ENCODE results near the gene FAHD2A.

FAHD2A gene

DNA sequence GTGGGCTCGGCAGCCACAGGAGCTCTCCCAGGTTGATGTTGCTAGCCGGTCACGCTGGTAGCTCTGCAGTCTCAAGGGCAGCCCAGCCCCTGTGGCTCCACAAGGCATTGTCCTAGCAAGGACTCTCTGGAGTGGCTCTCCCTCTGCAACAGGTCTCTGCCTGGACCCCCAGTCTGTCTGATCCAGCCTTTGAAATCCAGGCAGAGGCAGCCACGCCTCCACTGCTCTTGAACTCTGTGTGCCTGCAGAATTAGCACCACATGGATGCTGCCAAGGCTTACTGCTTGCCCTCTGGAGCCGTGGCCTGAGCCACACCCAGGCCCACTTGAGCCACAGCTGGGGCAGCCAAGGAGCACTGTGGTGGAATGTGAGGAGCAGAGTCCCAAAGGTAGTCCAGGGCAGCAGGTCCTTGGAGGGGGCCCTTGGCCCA, 43.0 kb upstream of the FAHD2A start:
- no peak overlapping the region for H3K27ac ChIP-seq (ENCODE audit: low read depth, low read length)
- H3K27me3 ChIP-seq (ENCODE audit: control insufficient read depth in 1 of 2, insufficient read depth in 2 of 2, low read length in 2 of 2), result no peaks in the 10 kb centered on the region
- H3K4me1 ChIP-seq (ENCODE audit: control insufficient read depth in 1 of 2, insufficient read depth in 2 of 2, low read length in 2 of 2), result no peaks in the 10 kb centered on the region
- H3K4me3 ChIP-seq (ENCODE audit: low read depth in 1 of 2, low read length in 2 of 2), result no peak overlapping the region
- no peaks in the 10 kb centered on the region for H3K9me3 ChIP-seq (ENCODE audit: control insufficient read depth in 1 of 2, low read length in 2 of 2)
- no peaks in the 10 kb centered on the region for H3K36me3 ChIP-seq (ENCODE audit: control insufficient read depth in 1 of 2, insufficient read depth in 2 of 2, low read length in 2 of 2)
- no peak overlapping the region for H3K9ac ChIP-seq (ENCODE audit: low read depth in 1 of 2, low read length in 2 of 2)

DNA sequence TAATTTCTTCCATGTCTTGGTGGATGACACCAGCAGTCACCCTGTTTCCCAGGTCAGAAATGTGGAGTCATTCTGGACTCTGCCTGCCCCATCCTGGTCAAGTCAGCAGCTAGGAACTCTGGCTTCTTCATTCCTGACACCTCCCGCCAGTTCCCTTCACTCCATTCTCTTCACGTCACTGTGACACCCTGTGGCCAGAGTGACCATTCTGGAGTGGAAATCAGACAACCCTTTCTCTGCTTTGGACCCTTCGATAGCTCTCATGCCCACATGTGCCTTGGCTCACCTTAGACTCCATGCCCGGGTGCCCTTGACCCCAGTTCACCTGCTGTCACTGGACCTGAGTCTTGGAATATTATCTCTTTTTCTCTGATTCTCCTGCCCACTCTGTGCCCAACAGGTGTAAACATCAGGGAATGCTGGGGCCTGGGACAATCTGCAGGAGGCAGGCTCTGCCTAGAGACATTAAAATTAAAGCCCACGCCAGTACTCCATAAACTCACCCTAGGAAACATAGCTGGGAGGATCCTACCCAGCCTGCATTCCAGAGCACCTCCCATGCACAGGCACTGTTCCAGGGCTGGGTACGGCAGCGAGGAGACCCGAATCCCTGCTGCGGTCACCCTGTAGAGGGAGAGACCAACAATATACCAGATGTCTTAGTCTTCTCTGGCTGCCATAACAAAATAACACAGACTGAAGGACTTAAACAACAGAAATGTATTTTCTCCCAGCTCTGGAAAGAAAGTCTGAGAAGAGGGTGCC, 41.1 kb upstream of the FAHD2A start:
- Histone ChIP-seq H3K36me3 (ENCODE audit: control insufficient read depth in 1 of 2, insufficient read depth in 2 of 2, low read length in 2 of 2) (no peaks in the 10 kb centered on the region), H3K4me3 (ENCODE audit: low read depth in 1 of 2, low read length in 2 of 2) (no peak overlapping the region), H3K27me3 (ENCODE audit: control insufficient read depth in 1 of 2, insufficient read depth in 2 of 2, low read length in 2 of 2) (no peaks in the 10 kb centered on the region), H3K9me3 (ENCODE audit: control insufficient read depth in 1 of 2, low read length in 2 of 2) (no peaks in the 10 kb centered on the region), H3K4me1 (ENCODE audit: control insufficient read depth in 1 of 2, insufficient read depth in 2 of 2, low read length in 2 of 2) (no peaks in the 10 kb centered on the region), H3K9ac (ENCODE audit: low read depth in 1 of 2, low read length in 2 of 2) (no peak overlapping the region), H3K27ac (ENCODE audit: low read depth, low read length) (no peak overlapping the region)

DNA sequence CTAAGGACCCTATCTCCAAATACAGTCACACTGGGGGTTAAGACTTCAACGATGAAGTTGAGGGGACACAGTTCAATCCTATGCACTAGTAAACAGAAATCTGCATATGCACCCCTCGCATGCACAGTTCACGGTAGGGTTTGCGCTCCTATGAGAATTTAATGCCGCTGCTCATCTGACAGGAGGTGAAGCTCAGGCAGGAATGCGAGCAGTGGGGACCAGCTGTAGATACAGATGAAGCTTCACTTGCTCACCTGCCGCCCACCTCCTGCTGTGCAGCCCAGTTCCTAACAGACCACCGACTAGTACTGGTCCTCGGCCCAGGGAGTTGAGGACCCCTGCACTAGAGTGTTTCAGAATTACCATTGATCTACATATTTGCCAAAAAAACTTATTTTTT, 40.0 kb upstream of the FAHD2A start:
- Histone ChIP-seq H3K27ac (ENCODE audit: low read depth, low read length) (no peak overlapping the region), H3K27me3 (ENCODE audit: control insufficient read depth in 1 of 2, insufficient read depth in 2 of 2, low read length in 2 of 2) (no peaks in the 10 kb centered on the region), H3K9ac (ENCODE audit: low read depth in 1 of 2, low read length in 2 of 2) (no peak overlapping the region), H3K9me3 (ENCODE audit: control insufficient read depth in 1 of 2, low read length in 2 of 2) (no peaks in the 10 kb centered on the region), H3K4me1 (ENCODE audit: control insufficient read depth in 1 of 2, insufficient read depth in 2 of 2, low read length in 2 of 2) (no peaks in the 10 kb centered on the region), H3K4me3 (ENCODE audit: low read depth in 1 of 2, low read length in 2 of 2) (no peak overlapping the region), H3K36me3 (ENCODE audit: control insufficient read depth in 1 of 2, insufficient read depth in 2 of 2, low read length in 2 of 2) (no peaks in the 10 kb centered on the region)

DNA sequence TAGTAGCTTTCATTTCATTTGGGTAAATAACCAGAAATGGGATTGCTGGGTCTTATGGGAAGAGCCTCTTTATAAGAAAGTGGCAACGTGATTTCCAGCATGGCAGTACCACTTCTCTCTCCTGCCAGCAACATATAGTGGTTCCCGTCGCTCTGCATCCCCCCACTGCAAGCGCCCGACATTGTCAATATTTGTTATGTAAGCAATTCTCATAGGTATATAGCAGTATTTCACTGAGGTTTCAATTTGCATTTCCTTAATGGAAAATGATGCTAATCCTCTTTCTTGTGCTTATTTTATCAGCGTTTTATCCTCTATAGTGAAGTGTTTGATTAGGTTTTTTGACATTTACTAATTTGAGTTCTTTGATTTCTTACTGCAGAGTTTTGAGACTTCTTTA, 36.0 kb upstream of the FAHD2A start:
- H3K36me3 ChIP-seq (ENCODE audit: control insufficient read depth in 1 of 2, insufficient read depth in 2 of 2, low read length in 2 of 2), result no peaks in the 10 kb centered on the region
- H3K27me3 ChIP-seq (ENCODE audit: control insufficient read depth in 1 of 2, insufficient read depth in 2 of 2, low read length in 2 of 2), result no peaks in the 10 kb centered on the region
- H3K4me1 ChIP-seq (ENCODE audit: control insufficient read depth in 1 of 2, insufficient read depth in 2 of 2, low read length in 2 of 2), result no peaks in the 10 kb centered on the region
- H3K9ac ChIP-seq (ENCODE audit: low read depth in 1 of 2, low read length in 2 of 2), result no peak overlapping the region
- H3K9me3 ChIP-seq (ENCODE audit: control insufficient read depth in 1 of 2, low read length in 2 of 2), result no peaks in the 10 kb centered on the region
- H3K4me3 ChIP-seq (ENCODE audit: low read depth in 1 of 2, low read length in 2 of 2), result no peak overlapping the region
- no peak overlapping the region for H3K27ac ChIP-seq (ENCODE audit: low read depth, low read length)

DNA sequence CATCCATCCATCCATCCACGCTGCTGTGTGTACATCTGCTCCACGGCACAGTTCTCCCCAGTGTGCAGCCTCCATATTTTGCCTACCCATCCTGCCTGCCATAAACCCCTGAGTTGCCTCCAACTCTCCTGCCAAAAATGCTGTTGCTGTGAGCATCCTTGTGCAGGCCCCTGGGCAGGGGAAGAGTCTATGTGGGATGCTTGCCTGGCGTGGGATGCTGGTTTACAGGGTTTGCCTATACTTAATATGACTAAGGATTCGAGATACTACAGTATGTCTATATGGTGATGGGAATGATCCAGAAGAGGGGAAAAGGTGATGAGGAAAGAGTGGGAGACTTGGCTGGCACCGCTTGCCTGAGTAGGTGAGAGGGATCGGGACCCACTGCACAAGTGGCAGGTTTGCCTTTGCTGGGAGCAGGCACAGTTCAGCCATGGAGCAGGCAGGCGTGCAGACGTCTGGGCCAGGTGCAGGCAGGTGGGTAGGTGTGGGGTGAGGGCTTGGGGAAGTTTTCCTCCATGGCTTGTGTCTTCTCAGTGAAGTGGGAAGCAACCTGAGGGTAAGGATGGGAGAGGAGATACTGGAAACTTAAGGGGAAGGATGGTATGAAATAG, 30.2 kb upstream of the FAHD2A start:
- H3K4me3 ChIP-seq (ENCODE audit: low read depth in 1 of 2, low read length in 2 of 2), result no peak overlapping the region
- no peak overlapping the region for H3K9ac ChIP-seq (ENCODE audit: low read depth in 1 of 2, low read length in 2 of 2)
- H3K9me3 ChIP-seq (ENCODE audit: control insufficient read depth in 1 of 2, low read length in 2 of 2), result no peaks in the 10 kb centered on the region
- H3K27ac ChIP-seq (ENCODE audit: low read depth, low read length), result no peak overlapping the region
- H3K36me3 ChIP-seq (ENCODE audit: control insufficient read depth in 1 of 2, insufficient read depth in 2 of 2, low read length in 2 of 2), result no peaks in the 10 kb centered on the region
- H3K27me3 ChIP-seq (ENCODE audit: control insufficient read depth in 1 of 2, insufficient read depth in 2 of 2, low read length in 2 of 2), result no peaks in the 10 kb centered on the region
- H3K4me1 ChIP-seq (ENCODE audit: control insufficient read depth in 1 of 2, insufficient read depth in 2 of 2, low read length in 2 of 2), result no peaks in the 10 kb centered on the region

DNA sequence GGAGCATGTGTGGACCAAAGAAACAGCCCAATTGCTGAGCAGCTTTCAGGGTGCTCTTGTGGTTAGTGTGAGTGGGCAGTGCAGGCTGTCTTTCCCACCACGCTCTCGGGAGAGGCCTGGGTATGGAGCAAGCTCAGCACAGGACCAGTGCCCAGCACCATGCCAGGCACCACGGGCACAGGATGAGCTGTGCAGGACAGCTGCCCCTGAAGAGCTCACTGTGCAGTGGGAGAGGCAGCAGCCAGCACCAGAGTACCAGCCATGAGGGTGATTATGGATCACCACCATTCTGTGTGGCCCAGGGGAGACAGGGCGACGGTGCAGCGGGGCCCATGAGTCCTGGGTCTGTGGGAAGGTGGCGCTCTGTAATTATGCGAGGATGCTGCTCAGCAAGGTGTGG, 29.7 kb upstream of the FAHD2A start:
- Histone ChIP-seq H3K27ac (ENCODE audit: low read depth, low read length) (no peak overlapping the region), H3K4me1 (ENCODE audit: control insufficient read depth in 1 of 2, insufficient read depth in 2 of 2, low read length in 2 of 2) (no peaks in the 10 kb centered on the region), H3K4me3 (ENCODE audit: low read depth in 1 of 2, low read length in 2 of 2) (no peak overlapping the region), H3K9me3 (ENCODE audit: control insufficient read depth in 1 of 2, low read length in 2 of 2) (no peaks in the 10 kb centered on the region), H3K27me3 (ENCODE audit: control insufficient read depth in 1 of 2, insufficient read depth in 2 of 2, low read length in 2 of 2) (no peaks in the 10 kb centered on the region), H3K9ac (ENCODE audit: low read depth in 1 of 2, low read length in 2 of 2) (no peak overlapping the region), H3K36me3 (ENCODE audit: control insufficient read depth in 1 of 2, insufficient read depth in 2 of 2, low read length in 2 of 2) (no peaks in the 10 kb centered on the region)

DNA sequence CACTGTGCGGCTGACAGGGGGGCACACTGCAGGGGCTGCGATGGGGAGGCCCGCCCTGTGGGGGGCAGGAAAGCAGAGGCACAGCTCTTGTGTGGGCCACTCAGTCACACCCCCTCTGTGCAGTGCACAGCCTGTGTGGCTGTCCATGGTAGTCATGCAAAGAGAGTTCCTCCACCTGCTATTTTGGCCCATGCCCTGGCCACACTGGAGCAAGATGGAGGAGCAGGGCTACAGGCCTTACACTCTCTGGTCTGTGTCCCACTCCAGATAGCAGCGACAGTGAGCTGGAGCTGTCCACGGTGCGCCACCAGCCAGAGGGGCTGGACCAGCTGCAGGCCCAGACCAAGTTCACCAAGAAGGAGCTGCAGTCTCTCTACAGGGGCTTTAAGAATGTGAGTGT, 28.5 kb upstream of the FAHD2A start:
- Histone ChIP-seq H3K27ac (ENCODE audit: low read depth, low read length) (no peak overlapping the region), H3K9ac (ENCODE audit: low read depth in 1 of 2, low read length in 2 of 2) (no peak overlapping the region), H3K4me1 (ENCODE audit: control insufficient read depth in 1 of 2, insufficient read depth in 2 of 2, low read length in 2 of 2) (no peaks in the 10 kb centered on the region), H3K27me3 (ENCODE audit: control insufficient read depth in 1 of 2, insufficient read depth in 2 of 2, low read length in 2 of 2) (no peaks in the 10 kb centered on the region), H3K9me3 (ENCODE audit: control insufficient read depth in 1 of 2, low read length in 2 of 2) (no peaks in the 10 kb centered on the region), H3K4me3 (ENCODE audit: low read depth in 1 of 2, low read length in 2 of 2) (no peak overlapping the region), H3K36me3 (ENCODE audit: control insufficient read depth in 1 of 2, insufficient read depth in 2 of 2, low read length in 2 of 2) (no peaks in the 10 kb centered on the region)

DNA sequence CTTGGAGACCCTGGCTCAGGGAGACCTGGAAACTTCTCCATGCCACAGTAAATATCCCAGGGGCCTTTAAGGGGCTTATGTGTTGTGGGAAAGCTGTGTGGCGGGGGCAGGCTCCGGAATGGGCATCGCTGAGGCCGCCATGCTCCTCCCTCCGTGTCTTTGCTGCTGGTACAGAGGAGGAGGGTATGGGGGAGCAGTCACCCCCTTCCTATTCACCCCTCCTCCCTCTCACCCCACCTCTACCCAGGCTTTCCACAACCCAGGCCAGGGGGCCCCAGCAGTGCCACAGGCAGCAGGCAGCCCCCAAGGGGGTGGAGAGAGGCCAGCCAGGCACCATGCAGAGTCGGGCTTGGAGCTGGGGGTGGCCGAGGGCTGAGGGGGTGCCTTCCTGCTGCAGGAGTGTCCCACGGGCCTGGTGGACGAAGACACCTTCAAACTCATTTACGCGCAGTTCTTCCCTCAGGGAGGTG, 28.0 kb upstream of the FAHD2A start:
- Histone ChIP-seq H3K27ac (ENCODE audit: low read depth, low read length) (no peak overlapping the region), H3K27me3 (ENCODE audit: control insufficient read depth in 1 of 2, insufficient read depth in 2 of 2, low read length in 2 of 2) (no peaks in the 10 kb centered on the region), H3K36me3 (ENCODE audit: control insufficient read depth in 1 of 2, insufficient read depth in 2 of 2, low read length in 2 of 2) (no peaks in the 10 kb centered on the region), H3K4me3 (ENCODE audit: low read depth in 1 of 2, low read length in 2 of 2) (no peak overlapping the region), H3K9me3 (ENCODE audit: control insufficient read depth in 1 of 2, low read length in 2 of 2) (no peaks in the 10 kb centered on the region), H3K9ac (ENCODE audit: low read depth in 1 of 2, low read length in 2 of 2) (no peak overlapping the region), H3K4me1 (ENCODE audit: control insufficient read depth in 1 of 2, insufficient read depth in 2 of 2, low read length in 2 of 2) (no peaks in the 10 kb centered on the region)

DNA sequence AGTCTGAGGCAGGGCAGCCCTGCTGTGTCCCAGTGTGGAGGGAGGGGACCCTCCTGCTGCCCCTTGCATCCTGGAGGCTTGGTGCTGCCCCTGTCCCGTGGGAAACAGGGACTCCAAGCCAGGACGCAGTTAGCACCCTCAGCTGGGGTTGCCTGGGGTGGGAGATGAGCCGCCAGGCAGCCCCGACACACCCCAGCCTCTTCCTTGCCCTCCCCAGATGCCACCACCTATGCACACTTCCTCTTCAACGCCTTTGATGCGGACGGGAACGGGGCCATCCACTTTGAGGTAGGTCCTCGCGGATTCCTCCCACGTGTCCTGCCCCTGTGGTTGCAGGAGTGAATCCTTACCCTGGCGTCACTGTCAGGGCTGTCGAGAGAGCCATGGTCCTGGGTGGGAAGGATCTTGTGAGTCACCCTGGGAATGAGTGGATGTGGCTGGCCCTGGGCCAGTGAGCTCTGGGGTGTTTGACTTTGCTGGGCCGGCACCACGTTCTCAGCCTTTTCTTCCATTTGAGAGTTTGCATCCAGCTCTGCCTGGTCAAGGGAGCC, 27.5 kb upstream of the FAHD2A start:
- H3K9me3 ChIP-seq (ENCODE audit: control insufficient read depth in 1 of 2, low read length in 2 of 2), result no peaks in the 10 kb centered on the region
- H3K27ac ChIP-seq (ENCODE audit: low read depth, low read length), result no peak overlapping the region
- H3K4me1 ChIP-seq (ENCODE audit: control insufficient read depth in 1 of 2, insufficient read depth in 2 of 2, low read length in 2 of 2), result no peaks in the 10 kb centered on the region
- H3K36me3 ChIP-seq (ENCODE audit: control insufficient read depth in 1 of 2, insufficient read depth in 2 of 2, low read length in 2 of 2), result no peaks in the 10 kb centered on the region
- H3K4me3 ChIP-seq (ENCODE audit: low read depth in 1 of 2, low read length in 2 of 2), result no peak overlapping the region
- H3K27me3 ChIP-seq (ENCODE audit: control insufficient read depth in 1 of 2, insufficient read depth in 2 of 2, low read length in 2 of 2), result no peaks in the 10 kb centered on the region
- H3K9ac ChIP-seq (ENCODE audit: low read depth in 1 of 2, low read length in 2 of 2), result no peak overlapping the region

DNA sequence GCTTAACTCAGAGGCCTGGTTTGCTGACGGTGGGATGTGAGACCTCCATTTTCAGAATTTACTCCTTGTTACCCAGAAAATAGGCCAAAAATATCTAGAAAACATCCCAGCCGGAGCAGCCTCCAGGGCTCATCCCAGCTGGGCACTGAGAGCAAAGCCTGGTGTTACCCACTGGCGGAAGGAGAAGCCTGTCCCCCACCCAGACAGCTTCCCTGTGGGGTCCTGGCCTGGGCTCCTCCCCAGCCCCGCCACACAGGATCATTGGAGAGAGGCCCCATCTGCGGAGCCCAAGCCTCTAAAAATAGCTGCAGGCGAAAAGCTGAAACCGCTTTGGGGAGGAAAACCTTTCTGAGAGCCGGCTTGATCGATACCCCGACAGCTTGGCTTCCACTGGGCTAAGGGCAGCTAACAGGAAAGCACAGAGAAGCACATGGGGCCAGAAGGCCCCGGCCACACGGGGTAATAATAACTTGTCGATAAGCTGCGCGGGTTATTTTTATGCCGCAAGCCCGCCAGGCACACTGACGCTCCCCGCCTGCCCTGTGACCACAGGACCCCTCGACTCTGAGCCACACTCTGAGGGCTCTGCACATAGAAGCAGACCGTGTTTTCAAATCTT, 26.9 kb upstream of the FAHD2A start:
- Histone ChIP-seq H3K4me3 (ENCODE audit: low read depth in 1 of 2, low read length in 2 of 2) (no peak overlapping the region), H3K27me3 (ENCODE audit: control insufficient read depth in 1 of 2, insufficient read depth in 2 of 2, low read length in 2 of 2) (no peaks in the 10 kb centered on the region), H3K4me1 (ENCODE audit: control insufficient read depth in 1 of 2, insufficient read depth in 2 of 2, low read length in 2 of 2) (no peaks in the 10 kb centered on the region), H3K36me3 (ENCODE audit: control insufficient read depth in 1 of 2, insufficient read depth in 2 of 2, low read length in 2 of 2) (no peaks in the 10 kb centered on the region), H3K9ac (ENCODE audit: low read depth in 1 of 2, low read length in 2 of 2) (no peak overlapping the region), H3K27ac (ENCODE audit: low read depth, low read length) (no peak overlapping the region), H3K9me3 (ENCODE audit: control insufficient read depth in 1 of 2, low read length in 2 of 2) (no peaks in the 10 kb centered on the region)
